ENCODE measurements around the gene DUSP1.

Gene DUSP1

DNA sequence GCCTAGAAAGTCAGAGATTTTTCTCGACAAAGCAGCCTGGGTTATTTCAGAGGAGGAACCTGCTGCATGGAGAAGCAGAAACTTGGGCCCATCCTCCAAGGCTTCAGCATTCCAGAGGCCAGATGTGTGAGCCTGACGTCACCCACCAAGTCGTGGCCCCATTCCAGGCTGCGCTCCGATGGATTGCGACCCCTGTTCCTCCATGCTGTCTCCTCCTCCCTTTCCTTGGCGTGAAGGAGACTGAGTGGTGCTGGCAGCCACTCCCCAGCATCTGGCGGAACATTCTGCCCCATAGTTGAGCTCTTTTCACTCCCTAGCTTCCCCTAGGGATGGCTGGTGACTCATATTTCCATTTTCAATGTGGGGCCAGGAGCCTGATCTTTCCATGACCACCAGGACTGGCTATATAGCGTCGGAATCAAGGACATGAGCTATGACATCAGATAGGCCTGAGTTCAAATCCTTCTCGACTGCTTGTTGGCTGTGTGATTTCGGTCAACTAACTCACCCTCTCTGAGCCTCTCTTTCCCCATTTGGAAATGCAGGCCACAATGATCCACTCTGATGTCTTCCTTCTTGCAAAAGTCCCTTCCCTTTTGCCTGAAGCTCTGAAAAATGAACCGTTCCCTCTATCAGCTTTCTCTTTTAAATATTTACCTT, 24.5 kb upstream of the DUSP1 start:
- Histone ChIP-seq H3K27ac (no peak overlapping the region), H3K36me3 (no peaks in the 10 kb centered on the region), H3K9me3 (ENCODE audit: severe bottlenecking) (no peaks in the 10 kb centered on the region), H3K4me3 (ENCODE audit: low read depth, low read length) (no peak overlapping the region), H3K27me3 (ENCODE audit: insufficient read depth, low read depth, severe bottlenecking) (no peaks in the 10 kb centered on the region)
- TF ChIP-seq, protein P1, sequence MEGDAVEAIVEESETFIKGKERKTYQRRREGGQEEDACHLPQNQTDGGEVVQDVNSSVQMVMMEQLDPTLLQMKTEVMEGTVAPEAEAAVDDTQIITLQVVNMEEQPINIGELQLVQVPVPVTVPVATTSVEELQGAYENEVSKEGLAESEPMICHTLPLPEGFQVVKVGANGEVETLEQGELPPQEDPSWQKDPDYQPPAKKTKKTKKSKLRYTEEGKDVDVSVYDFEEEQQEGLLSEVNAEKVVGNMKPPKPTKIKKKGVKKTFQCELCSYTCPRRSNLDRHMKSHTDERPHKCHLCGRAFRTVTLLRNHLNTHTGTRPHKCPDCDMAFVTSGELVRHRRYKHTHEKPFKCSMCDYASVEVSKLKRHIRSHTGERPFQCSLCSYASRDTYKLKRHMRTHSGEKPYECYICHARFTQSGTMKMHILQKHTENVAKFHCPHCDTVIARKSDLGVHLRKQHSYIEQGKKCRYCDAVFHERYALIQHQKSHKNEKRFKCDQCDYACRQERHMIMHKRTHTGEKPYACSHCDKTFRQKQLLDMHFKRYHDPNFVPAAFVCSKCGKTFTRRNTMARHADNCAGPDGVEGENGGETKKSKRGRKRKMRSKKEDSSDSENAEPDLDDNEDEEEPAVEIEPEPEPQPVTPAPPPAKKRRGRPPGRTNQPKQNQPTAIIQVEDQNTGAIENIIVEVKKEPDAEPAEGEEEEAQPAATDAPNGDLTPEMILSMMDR (IDR thresholded peaks at IDR 0.05; ENCODE audit: low read depth, low read length) = no peak
- DNase-seq = no peak

DNA sequence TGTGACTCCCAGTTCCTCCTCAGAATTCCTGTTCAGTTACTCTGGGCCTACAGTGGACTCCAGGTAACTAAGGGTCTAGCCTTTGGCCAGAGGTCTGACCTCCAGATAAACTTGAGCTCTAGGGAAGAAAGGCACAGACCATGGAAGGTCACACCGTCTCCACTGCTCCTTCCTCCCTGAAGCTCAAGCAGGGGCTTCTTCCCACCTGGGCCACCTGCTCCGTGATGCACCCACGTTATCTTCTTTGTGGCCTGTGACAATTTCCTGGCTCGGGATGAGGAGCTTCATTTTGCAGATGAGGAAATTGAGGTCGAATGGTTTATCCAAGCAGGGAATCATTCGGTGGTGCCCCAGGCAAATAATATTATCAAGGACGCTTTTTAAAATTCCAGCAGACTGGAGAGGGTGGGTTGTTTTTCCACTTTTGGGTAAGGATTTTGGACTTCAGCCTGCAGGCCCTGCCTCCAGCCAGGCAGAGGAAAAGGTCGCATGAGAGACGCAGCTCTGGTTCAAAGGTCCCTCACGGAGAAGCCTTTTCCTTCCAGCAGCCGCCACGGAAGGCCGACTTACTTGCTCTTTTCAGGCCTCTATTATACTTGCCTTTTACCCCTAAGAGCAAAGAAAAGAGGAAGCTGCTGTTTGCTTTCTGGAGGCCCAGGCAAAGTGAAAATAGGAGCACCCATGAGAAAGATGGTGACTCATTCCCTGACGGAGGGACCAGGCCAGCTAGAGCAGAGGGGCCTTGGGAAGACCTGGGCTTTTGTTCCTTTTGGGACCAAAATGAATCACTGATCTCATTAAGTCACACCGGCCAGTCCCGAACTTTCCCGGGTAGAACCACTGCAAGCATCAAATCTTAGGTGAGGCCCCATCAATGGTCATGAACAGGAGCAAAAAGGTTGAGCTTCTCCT, 22.8 kb upstream of the DUSP1 start:
- Histone ChIP-seq H3K36me3 (no peaks in the 10 kb centered on the region), H3K27ac (no peak overlapping the region), H3K4me3 (ENCODE audit: low read depth, low read length) (no peak overlapping the region), H3K9me3 (ENCODE audit: severe bottlenecking) (no peaks in the 10 kb centered on the region), H3K27me3 (ENCODE audit: insufficient read depth, low read depth, severe bottlenecking) (no peaks in the 10 kb centered on the region)
- TF ChIP-seq, protein P1 (IDR thresholded peaks at IDR 0.05; ENCODE audit: low read depth, low read length) = no peak
- DNase-seq = no peak

DNA sequence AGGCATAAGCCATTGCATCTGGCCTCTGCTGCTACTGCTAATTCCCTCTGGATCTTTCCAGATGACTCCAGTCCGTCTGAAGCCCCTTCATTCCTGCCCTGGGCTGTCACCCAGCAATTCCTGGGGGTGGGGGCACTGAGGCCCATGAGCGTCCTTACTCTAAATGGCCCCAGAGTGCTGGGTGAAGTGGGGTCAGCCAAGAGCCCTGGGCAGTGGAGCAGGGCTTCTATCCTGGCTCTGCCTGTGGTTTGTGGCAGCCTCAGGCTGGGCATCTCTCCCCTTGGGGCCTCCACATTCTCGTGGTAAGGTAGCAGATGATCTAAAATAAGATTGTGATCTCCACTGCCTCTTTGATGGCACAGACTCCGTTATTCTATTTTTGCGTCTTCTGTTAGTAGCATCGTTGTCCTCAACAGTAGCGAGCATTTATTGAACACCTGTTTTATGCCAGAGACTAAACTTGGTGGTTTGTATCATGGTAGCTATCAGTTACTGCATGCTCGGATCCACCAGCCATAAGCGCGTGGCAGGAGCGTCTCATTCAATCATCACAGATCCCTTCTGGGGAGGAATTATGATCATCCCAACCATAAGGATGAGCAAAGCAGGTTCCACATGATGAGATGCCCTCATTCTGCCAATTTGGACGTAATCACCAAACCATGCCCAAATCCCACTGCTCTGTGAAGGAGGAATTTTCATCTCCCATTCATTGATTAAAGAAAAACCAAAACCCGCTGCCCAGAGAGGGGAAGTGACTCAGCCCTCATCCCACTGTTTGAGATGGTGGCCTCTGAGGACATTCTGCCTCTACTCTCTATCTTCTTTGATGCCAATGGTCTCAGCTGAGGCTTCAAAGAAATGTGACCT, 21.9 kb upstream of the DUSP1 start:
- no peaks in the 10 kb centered on the region for H3K9me3 ChIP-seq (ENCODE audit: severe bottlenecking)
- H3K27me3 ChIP-seq (ENCODE audit: insufficient read depth, low read depth, severe bottlenecking) = no peaks in the 10 kb centered on the region
- DNase-seq = peak; percentile 55
- H3K36me3 ChIP-seq = no peaks in the 10 kb centered on the region
- no peak overlapping the region for H3K27ac ChIP-seq
- TF ChIP-seq, protein P1 (IDR thresholded peaks at IDR 0.05; ENCODE audit: low read depth, low read length) = no peak
- H3K4me3 ChIP-seq (ENCODE audit: low read depth, low read length) = no peak overlapping the region

- TF ChIP-seq, protein P1 (IDR thresholded peaks at IDR 0.05; ENCODE audit: low read depth, low read length) = no peak
- Histone ChIP-seq H3K4me3 (ENCODE audit: low read depth, low read length) (no peak overlapping the region), H3K9me3 (ENCODE audit: severe bottlenecking) (no peaks in the 10 kb centered on the region), H3K27me3 (ENCODE audit: insufficient read depth, low read depth, severe bottlenecking) (no peaks in the 10 kb centered on the region), H3K36me3 (no peaks in the 10 kb centered on the region), H3K27ac (no peak overlapping the region)
- no peak for DNase-seq
Observed at GRCh38 chr5:172791726-172792445, 20.9 kb upstream of the DUSP1 start.

DNA sequence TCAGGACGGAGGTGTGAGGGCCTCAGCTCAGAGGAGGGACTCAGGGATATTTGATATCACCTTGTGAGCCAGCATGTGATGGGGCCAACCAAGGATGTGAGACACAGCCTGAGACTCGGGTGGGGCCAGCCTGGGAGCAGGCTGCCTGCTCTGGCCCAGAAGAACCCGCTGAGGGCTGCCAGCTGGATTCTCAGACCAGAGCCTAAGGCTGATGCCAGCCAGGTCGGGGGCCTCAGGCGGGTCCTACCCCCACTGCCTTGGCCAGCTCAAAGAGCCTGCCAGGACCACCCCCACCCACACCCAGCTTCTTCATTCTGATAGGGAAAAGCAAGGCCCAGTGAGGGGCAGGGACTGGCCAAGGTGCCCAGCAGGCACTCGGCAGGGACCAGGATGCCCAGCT, 20.3 kb upstream of the DUSP1 start:
- H3K27me3 ChIP-seq (ENCODE audit: insufficient read depth, low read depth, severe bottlenecking) = no peaks in the 10 kb centered on the region
- DNase-seq = no peak
- TF ChIP-seq, protein P1 (IDR thresholded peaks at IDR 0.05; ENCODE audit: low read depth, low read length) = no peak
- H3K27ac ChIP-seq = no peak overlapping the region
- no peak overlapping the region for H3K4me3 ChIP-seq (ENCODE audit: low read depth, low read length)
- H3K9me3 ChIP-seq (ENCODE audit: severe bottlenecking) = no peaks in the 10 kb centered on the region
- H3K36me3 ChIP-seq = no peaks in the 10 kb centered on the region

Data from WERI-Rb-1 (cell line).